NCI-H748 treated with DMSO at 0.1 percent for 48 hours (cell line): ENCODE results near the gene SLC44A1.

ENCODE experiments used
- DNase-seq: peaks from one replicate; lab custom pipeline; 2025; lab: John Stamatoyannopoulos, UW

Gene SLC44A1

DNA sequence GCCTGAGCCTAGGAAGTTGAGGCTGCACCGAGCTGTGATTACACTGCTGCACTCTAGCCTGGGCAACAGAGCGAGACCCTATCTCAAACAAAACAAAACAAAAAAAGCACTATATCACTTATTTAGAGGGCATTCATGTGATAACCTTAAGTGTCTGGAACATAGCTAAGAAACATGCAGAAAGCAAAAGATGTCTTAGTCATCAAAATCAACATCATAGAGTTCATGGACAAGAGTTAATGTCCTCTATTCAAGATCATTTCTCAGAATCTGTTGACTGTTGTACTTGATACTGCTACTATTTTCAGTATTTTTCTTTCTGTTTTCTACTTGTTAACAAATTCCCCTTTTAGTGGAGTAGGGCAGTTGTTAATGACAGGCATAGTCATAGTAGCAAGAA lies 228.8 kb downstream of the SLC44A1 start:
- DNase-seq = no peak

DNA sequence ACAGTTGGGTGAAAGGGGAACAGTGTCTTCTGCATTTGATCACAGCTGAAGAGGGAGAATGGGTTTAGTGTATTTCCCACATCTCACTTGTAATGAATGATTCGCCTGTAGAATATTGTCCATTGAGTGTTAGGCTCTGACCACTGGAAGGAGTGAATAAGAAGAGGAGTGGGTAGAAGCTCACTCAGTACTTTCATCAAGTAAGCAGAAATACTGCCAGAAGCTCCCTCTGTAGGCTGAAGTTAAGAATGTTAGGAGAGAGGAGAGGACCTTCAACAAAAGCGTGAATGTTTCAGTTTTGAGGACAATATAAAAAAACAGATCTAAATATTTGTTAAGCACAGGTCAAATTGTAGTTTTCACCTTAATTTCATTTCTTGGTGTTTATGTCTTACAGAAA lies 230.9 kb downstream of the SLC44A1 start:
- DNase-seq = no peak

DNA sequence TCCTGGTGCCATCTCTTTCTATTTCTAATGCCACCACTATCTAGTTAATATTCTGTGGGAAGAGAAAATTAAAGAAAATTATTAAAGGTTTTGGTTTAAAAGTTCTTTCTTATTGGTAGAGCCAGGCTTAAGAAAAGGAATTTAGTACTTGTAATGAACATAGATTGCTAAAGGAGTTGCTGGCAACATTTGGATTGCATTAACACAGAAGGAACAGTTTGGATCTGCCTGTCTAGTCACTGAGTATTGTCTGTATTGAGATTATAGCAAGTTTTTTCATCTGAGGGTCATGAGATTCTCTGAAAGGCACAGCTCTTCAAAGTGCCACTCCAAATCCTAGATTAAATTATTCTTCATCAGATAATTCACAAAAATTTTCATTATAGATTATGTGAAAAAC lies 235.4 kb downstream of the SLC44A1 start:
- no peak for DNase-seq

DNA sequence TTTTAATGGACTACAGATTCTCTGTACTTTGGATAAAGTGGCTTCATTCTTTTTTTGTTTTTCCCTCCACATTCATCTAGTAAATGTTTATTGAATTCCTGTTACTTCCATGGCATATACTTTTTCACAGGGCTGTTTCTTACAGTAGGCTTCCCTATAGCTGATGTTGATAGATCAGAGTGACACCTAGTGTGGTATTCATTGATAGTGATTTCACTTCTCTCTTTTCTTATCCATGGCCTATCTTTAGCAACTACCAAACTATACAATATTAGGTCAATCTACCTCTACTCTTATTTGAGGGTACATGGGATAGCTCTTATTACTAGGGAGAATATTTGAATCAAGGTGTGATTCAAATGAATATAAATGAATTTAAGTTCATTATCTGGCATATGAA lies 239.2 kb downstream of the SLC44A1 start:
- no peak for DNase-seq

DNA sequence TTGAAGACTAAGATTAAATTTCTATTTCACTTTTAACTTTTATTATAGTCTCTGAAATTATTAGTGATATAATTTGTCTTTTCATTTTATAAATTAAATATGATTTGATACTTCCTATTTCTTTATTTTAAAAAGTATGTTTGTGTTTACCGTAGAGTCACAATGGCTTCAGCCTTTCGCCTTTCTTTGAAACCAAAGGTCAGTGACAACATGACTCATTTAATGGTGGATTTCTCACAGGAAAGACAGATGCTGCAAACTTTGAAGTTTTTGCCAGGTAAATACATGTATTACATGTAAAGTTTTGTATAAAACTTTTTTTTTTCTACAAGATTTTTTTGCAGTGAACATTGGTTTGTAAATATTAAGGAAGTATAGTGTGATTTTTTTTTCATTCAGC lies 239.8 kb downstream of the SLC44A1 start:
- no peak for DNase-seq

DNA sequence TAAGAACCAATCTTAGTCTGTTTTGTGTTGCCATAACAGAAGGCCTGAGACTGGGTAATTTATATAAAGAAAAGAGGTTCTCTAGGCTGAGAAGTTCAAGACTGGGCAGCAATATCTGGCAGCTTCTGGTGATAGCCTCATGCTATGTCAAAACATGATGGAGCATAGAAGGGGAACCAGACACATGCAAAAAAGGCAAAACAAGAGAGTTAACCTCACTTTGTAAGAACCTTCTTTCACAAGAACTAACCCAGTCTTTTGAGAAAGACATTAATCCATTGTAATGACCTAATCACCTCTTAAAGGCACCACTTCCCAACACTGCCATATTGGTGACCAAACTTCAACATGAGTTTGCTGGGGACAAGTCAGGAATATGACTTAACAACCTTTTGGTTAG lies 240.7 kb downstream of the SLC44A1 start:
- no peak for DNase-seq
